Urothelium cell line (cell line): ENCODE measurements around the gene ZNHIT2.
A peak's percentile ranks its signal among the peaks of the same experiment; 100 is the strongest.
"Not testable (repeated sequence)": the region's sequence is repeated elsewhere in the genome, so short reads cannot be mapped to it uniquely, and the experiment has no call there.

Source experiments
- DNase-seq: peaks from one replicate; pipeline ENCODE4 v3.0.0; 2011; ENCODE audit warnings: low spot score, mixed read lengths
- FAIRE-seq: peaks from 2 replicates; lab custom pipeline; 2011; peaks lifted over from hg19 to GRCh38; lab: Jason Lieb, UNC

ZNHIT2 gene

DNA sequence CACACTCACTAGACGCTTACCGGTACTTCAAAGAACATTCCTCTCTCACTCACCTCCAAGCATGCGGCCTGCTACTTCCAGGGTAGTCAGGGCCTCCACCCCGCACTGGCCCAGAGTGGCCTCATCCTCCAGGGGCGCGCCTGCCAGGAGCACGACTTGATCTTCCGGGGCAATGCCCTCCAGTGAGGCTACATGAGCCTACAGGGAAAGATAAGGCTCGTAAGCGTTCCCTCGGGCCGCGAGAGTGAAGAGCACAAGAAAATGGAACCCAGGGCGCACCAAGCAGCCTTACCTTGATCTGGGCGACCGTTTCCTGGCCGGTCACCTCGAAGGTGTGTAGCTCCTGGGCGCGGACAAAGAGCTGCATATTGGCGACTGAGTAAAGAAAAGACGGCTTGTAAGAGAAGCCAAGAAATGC lies 4.0 kb upstream of the ZNHIT2 start:
- DNase-seq (no peak), FAIRE-seq (no peak)

DNA sequence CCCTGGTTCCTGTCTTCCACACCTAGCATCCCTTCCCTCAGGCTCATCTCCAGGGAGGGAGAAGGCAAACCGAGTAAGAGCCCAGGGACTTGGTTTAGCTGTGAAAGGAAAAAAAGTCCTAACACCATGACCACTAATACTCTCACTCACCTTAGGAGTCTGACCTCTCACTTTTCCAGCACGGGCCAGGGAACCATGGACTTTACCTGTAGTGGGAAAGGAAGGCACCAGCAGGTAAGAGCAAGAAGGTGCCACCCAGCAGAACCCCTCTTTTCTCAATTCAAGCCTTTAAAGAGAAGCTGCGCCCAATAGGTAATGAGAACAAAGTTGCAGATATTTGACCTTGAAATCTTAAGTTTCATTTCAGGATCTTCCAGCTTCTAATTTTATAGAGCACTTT lies 3.3 kb upstream of the ZNHIT2 start:
- no peak for FAIRE-seq
- no peak for DNase-seq

DNA sequence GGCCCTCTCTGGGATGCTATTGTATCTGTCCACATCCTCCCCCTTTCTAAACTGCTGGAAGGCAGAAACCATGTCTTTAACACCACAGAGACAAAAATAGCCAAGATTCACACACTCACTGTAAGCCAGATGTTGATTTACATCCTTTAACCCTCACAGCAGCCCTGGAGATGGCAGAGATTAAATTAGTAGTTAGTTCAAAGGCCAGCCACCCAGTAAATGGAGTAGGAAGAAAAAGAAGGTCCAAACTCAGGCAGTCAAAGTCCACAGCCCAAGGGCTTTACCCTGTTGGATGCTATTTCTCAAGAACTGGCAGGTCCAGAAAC lies 2.1 kb upstream of the ZNHIT2 start:
- FAIRE-seq (no peak), DNase-seq (no peak)

DNA sequence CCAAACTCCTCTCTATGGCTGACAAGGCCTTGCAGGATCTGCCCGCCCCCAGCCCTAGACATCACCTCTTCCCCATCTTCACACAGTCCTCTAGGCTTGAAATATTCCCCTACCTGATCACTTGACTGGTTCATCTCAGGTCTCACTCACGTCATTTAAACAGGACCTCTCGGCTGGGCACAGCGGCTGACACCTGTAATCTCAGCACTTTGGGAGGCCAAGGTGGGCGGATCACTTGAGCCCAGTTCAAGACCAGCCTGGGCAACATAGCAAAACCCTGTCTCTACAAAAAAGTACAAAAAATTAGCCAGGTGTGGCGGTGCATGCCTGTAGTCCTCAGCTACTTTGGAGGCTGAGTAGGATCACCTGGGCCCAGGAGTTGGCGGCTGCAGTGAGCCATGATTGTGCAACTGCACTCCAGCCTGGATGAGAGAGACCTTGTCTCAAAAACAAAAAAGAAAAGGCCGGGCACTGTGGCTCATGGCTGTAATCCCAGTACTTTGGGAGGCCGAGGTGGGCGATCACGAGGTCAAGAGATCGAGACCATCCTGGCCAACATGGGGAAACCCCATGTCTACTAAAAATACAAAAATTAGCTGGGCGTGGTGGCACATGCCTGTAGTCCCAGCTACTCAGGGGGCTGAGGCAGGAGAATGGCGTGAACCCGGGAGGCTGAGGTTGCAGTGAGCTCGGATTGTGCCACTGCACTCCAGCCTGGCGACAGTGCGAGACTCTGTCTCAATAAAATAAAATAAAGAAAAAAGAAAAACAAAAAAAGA lies 1.6 kb upstream of the ZNHIT2 start:
- not testable (repeated sequence) for DNase-seq, FAIRE-seq

DNA sequence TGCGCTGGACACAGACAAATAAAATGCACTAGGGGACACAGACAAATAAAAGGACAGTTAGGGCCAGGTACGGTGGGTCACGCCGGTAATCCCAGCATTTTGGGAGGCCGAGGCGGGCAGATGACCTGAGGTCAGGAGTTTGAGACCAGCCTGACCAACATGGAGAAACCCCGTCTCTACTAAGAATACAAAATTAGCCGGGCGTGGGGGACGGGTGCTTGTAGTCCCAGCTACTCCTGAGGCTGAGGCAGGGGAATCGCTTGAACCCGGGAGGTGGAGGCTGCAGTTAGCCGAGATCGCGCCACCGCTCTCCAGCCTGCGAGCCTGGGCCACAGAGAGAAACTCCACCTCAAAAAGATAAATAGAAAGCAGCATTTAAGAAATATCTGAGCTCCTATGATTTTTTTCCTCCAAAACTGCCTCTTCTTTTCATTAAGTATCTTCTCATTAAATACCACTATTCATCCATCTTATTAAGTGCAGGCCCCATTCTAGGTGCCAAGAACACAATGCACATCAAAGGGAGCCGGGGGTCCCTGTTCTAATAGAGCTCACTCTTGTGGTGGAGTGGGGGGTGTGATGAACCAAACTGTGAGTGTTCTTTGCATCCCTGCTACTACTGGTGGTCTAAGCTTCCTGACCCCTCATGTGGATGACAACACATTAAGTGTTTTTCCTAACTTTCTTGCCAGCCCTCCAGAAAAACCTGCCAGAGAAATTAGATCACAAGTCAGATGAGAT lies 766 bp upstream of the ZNHIT2 start:
- no peak for FAIRE-seq
- no peak for DNase-seq

DNA sequence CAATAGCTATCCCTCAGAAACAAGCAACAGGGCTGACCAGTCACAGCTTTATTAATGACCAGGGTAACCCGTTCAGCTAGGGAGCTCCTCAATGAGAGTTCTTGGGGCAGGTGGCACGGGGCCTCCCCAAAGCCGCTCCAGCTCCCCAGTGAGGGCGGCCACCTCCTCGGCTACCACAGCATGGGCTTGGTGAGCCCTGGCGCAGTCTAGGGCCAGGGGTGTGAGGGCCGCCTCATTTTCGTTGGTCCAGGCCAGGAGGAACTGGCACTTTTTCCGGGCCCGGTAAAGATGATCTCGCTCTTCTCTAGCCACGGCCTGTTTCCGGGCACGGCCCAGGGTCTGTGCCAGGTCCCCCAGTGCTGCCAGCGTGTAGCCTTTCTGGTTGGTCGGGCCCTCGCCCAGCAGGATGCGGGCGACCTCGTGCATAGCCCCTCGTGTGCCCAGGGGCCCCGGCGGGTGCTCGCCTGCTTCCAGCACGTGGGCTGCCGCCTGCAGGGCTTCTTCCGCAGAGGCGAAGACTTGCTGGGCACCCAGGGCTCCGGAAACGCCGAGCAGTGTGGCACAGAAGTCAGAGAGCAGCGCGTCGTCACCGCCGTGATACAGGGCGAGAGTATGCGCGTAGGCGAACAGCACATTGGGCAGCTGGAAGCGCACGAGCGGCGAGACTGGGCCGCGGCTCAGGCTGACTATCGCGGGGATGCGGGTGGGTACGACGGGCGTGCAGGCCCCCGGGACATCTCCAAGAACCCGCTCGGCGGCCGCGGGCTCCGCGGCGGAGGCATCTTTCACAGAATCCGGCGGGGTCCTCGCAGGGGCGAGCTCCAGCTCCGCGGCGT lies 913 bp downstream of the ZNHIT2 start:
- peak; percentile 26 for DNase-seq
- no peak for FAIRE-seq

DNA sequence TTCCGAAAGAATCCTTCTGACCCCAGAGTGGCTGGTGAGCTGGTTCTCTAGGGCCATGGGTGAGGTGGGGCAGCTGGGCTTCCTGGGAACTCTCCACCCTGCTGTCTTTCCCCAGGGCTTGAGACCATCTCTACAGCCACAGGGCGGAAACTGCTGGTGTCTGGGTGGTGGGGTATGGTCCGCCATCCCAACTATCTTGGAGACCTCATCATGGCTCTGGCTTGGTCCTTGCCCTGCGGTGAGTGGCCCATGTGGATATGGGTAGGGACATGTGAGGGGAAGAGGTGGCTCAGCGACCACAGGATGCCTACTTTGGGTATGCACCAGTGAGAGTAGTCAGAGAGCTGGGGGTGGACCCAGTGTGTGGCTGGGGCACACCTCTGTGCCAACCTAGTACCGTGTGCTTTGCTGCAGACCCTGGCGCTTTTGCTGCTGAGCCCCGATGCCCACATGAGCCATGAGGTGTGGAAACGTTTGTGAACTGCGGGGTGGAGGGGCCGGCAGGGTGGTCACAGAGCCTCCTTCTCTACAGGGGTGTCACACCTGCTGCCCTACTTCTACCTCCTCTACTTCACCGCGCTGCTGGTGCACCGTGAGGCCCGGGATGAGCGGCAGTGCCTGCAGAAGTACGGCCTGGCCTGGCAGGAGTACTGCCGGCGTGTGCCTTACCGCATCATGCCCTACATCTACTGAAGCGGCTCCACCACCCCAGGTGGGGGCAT lies 2.0 kb downstream of the ZNHIT2 start:
- DNase-seq (no peak), FAIRE-seq (no peak)

DNA sequence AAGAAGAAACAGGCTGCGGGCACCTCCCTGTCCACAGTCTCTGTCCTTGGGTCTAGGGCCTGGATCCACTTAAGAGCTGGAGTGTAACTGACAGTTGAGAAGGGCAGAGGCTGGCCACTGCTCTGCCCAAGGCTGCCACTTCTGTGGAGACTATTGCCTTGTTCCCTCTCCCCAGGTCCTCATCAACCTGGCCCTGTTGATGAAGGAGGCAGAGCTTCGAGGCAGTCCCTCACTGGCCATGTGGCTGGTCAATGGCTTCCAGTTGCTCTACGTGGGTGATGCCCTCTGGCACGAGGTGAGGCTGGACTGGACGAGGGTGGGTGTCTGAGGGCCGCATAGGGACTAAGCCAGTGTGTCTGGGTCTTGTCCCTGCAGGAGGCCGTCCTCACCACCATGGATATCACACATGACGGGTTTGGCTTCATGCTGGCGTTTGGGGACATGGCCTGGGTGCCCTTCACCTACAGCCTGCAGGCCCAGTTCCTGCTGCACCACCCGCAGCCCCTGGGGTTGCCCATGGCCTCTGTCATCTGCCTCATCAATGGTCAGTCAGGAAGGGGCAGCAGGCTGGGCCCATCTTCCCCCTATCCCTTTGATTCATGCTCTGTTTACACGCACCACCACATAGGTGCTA lies 2.8 kb downstream of the ZNHIT2 start:
- FAIRE-seq (no peak), DNase-seq (no peak)

DNA sequence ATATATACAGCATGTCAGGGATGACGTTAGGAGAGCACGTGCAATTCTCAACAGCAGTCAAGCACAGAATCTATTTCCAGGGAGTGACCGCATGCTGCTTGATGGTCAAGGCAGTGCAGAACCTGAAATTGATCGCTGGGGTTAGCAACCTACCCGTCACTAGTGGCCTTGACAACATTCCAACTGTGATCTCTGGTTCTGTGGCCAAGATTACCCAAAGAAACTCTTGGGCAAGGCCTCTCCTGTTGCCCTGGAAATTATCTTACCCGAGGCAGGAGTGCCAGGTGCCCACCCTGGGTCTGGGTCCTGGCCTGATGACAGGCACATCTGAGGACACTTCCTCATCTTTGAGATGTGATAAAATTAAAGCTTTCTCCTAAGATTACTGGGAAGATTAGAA lies 3.7 kb downstream of the ZNHIT2 start:
- FAIRE-seq (no peak), DNase-seq (no peak)

DNA sequence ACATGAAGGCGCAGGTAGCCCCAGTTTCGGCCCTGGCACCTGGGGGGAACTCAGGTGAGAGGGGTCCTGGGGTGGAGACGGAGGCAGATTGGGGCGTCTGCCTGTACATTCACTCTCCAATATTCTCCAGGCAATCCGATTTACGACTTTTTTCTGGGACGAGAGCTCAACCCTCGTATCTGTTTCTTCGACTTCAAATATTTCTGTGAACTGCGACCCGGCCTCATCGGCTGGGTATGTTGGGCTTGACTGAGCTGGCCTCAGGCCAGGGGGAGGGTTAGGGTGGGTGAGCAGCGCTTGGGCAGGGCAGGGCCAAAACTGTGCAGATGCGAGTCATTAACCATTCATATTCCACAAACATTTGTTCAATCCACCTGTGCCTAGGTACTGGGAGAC lies 4.1 kb downstream of the ZNHIT2 start:
- FAIRE-seq (no peak), DNase-seq (no peak)

DNA sequence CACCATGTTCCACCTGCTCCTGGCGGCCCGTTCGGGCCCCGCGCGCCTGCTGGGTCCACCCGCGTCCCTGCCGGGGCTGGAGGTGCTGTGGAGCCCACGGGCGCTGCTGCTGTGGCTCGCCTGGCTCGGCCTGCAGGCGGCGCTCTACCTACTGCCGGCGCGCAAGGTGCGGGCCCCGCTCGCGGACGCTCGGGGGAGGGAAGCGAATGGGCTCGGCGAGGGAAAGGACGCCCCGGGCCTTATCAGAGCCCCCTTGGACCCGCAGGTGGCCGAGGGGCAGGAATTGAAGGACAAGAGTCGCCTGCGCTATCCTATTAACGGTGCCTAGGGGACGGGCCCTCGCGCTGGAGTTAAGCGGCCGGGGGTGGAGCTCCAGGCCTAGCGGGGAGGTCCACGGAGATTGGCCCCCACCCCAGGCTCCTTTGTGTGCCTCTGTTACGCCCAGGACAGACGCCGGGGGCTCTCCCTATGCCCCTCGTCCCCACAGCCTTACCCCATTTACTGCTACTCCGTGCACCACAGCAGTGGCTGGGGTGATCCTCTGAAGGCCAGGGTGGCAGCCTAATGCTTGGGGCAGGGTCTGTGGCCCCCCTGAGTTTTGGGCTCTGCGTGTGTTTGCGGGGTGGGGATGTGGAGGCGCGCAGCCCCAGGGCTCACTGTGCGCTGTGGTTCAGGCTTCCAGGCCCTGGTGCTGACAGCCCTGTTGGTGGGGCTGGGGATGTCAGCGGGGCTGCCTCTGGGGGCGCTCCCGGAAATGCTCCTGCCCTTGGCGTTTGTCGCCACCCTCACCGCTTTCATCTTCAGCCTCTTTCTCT lies 4.7 kb downstream of the ZNHIT2 start:
- DNase-seq, result no peak
- FAIRE-seq, result no peak

DNA sequence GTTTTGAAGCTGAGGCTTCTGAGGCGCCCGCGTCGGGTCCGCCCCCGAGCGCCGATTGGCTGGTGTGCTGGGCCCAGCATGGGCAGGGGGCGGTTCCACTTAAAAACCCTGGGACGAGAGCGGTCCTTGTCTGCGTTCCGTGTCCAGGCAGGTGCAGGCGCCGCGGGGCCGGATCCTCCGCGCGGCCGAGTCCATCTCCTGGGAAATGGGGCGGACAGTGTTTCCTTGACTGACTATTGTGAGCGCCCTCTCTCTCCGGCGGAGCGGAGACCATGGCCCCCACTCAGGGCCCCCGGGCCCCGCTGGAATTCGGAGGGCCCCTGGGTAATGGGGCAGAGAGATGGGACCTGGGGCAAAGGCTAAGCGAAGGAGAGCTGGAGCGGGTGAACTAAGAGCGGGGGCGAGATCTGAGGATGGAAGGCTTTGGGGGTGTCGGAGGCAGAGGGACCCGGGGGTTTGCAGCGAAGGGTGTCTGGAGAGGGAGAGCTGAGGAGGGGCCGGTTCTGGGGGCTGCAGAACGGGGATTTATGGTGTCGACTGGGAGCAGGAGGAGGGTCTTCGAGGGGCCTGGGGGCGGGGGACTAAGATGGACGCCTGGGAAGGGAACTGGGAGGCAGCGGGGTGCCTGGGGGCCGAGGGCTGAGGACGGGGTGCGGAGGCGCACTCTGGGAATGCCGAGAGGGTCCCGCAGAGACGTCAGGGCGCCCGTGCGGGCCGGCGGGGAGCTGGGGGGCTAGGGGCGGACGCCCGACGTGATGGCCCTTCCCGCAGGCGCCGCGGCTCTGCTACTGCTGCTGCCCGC lies 5.6 kb downstream of the ZNHIT2 start, which contains the start of gene TM7SF2:
Gene TM7SF2 (plus strand): TSS at position 129 of the 802 bp plus-strand sequence. CDS start 144 bp downstream, at position 273.
- DNase-seq, result no peak
- no peak for FAIRE-seq

DNA sequence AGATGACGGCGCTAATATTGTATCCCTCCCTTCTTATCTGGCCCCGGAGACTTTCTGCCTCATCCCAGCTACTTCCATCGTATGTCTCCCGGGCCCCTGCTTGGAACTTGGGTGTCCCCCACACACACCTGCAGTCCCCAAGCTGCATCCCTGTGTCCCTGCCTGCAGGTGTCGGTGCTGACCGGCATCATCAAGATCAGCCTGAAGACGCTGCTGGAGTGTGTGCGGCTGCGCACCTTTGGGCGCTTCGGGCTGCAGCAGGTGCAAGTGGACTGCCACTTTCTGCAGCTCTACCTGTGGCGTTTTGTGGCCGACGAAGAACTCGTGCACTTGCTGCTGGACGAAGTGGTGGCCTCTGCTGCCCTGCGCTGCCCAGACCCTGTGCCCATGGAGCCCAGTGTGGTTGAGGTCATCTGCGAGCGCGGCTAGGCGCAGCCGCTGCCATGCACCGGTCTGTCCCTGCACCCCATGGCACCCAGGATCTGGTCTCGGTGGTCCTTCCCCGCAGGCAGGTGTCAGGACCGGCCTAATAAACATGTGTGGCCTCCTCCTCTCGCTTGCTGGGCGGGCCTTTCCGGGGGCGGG lies 6.2 kb downstream of the ZNHIT2 start:
- no peak for FAIRE-seq
- no peak for DNase-seq

DNA sequence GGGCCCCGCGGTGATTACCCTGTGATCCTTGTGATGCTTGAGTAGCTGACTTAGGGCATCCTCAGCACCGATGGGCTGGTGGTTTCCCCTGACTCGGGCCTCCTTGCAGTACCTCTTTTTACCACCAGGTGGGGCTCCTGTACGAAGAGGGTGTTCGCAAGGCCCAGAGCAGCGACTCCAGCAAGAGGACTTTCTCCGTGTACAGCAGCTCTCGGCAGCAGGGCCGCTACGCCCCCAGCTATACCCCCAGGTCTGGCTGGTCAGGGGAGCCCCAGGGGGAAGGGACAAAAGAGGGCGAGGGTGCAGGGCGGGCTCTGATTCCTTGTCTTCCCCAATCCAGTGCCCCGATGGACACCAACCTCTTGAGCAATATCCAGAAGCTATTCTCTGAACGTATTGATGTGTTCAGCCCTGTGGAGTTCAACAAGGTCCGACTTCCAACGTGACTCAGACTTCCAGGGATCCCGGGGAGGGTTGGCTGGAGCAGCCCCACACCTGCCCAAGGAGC lies 7.1 kb downstream of the ZNHIT2 start:
- DNase-seq (peak; percentile 85), FAIRE-seq (no peak)

DNA sequence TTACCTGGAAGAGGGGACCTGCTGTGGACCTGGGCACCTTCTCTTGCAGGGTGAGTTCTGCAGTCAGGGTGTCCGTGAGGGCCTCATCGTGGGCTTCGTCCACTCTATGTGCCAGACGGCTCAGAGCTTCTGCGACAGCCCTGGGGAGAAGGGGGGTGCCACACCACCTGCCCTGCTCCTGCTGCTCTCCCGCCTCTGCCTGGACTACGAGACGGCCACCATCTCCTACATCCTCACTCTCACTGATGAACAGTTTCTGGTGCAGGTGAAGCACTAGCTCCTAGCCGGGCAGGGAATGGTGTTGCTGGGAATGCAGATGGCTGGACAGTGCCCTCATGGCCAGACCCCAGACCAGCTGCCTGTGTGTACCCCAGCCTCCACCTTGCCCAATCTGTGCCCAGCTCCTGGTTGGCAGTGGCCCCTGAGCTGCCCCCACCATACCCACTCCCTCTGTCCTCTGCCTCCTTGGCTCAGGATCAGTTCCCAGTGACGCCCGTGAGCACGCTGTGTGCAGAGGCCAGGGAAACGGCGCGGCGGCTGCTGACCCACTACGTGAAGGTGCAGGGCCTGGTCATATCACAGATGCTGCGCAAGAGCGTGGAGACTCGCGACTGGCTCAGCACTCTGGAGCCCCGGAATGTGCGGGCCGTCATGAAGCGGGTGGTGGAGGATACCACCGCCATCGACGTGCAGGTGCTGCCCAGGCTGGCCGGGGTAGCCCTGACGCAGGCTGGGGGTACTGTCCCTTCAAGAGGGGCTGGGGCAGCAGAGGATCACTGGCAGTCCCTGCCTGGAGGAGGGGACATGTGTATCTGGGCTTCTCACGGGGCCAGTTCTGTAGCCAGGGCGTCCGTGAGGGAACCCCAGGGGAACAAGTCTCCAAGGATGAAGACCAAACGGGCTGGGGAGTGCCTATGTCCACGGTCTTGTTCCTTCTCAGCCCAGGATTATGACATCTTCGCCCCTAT lies 8.0 kb downstream of the ZNHIT2 start:
- DNase-seq (no peak), FAIRE-seq (peak; percentile 37)

DNA sequence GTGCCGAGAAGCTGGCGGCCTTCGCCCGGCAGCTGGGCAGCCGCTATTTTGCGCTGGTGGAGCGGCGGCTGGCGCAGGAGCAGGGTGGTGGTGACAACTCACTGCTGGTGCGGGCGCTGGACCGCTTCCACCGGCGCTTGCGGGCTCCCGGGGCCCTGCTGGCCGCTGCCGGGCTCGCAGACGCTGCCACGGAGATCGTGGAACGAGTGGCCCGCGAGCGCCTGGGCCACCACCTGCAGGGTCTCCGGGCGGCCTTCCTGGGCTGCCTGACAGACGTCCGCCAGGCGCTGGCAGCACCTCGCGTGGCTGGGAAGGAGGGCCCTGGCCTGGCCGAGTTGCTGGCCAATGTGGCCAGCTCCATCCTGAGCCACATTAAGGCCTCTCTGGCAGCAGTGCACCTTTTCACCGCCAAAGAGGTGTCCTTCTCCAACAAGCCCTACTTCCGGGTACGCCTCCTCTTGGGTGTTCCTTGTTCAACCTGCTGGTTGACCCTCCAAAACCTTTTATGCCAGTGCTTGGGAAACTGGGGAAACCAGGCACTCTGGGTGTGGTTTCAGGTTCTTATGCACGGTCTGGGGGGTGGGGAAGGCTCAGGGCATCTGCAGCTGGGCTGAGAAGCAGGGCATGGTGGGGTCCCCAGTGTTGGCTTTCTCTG lies 8.9 kb downstream of the ZNHIT2 start:
- no peak for FAIRE-seq

More for the DNA sequence above, 8.9 kb downstream of the ZNHIT2 start:
- DNase-seq, result no peak
